HG03432 (cell line): ENCODE data around the gene STARD13.
A peak's percentile ranks its signal among the peaks of the same experiment; 100 is the strongest.

Experiments
- ATAC-seq: cut with Tn5 transposase; IDR thresholded peaks from one replicate; pipeline ENCODE4 v1.9.1; 2021; ENCODE audit warnings: mild to moderate bottlenecking, moderate library complexity; ENCODE audit not compliant: unreplicated experiment

The STARD13 gene

DNA sequence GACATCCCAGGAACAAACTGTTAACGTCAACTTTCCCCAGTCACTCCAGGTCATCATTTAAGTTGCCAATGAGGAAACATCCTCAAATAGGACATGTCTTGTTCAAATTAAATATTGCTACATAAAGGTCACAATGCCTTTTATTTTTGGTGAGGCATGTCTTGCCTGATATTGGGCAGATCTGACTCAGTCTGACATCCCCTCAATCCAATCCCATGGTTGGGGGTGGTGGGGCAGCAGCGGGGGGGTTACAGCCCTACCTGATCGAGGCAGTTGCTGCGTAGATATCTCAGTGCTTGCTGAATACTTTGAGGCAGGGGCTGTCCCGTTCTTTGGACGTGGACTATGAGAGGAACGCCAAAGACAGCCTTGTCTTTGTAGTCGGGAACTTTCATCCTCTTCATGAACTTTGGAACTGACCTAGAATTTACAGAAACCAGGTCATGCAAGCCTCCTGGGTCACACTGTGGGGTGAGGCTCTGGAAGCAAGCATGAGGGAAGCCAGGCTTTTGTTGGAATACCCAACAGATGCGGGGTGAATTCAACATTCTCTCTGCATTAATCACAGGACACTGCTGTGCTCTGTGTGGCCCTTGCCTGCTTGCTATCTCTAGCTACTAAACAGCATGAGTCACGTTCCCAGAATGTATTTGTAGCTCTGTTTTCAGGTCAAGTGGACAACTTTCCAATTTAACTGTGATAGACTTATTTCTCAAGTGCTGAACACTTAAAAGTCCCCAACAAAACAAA, 159.6 kb downstream of the STARD13 start:
- ATAC-seq: no peak

DNA sequence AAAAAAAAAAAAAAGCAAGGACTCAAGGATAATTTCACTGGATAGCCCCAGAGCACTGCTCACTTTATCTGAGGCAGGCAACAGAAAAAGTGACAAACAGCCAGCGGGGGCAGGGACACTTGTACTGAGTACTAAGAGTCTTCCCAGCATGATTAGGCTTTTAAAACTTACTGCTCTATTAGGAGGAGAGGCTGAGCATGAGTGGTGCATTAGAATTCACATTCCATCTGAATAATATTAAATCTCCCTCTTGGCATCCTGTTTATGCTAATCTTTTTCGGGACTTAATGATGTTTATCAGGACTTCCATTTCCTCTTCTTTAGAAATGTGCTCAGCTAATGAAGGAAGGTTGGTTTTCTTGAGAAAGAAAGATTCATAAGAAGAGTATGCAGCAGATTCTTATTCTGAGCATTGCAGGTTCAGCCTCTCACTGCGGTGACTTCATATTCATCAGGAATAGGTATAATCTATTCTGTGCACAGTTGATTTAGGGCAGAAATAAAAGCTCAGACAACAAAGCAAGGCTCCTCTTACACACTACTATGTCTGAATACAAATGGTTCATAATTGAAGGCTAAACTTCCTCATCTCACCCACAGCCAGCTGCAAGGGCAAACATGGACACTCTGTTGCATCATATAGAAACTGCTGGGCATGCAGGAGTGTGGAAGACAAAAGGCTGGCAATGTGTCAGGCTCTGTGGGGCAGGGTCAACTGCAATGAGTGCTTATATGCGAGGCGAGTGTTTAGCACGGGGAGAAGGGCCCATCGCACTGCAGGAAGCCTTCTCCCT, 162.3 kb downstream of the STARD13 start:
- ATAC-seq: no peak

DNA sequence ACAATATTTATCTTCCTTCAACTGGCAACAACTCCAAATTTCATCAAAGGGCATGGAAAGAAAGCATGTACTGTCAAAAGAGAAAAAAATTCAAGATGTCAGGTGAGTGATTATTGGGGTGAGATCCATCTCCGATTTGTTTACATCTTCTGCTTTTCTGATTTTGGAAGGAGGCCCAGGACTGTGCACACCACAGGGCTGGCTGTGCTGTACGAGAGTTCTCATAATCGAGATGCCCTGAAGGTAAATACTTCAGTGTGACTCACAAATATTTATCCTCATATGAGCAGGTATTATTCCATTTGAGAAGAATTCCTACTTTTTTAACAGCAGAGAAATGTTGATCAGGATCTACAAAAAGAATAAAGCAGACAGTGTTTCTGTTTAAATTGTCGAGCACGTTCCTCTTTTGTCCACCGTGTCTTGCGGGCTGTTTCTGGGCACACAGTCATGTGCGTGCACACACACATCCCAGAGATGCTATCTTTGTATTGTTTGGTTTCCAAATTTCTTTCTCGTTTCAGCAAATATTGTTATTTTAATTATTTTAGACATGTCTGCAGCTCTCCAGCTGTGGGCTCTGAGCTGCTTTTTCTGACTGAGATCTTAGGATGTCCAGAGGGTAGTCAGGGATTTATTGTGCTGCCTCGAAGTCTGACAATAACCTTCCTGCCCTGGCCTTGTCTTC, 165.6 kb downstream of the STARD13 start:
- ATAC-seq: no peak

DNA sequence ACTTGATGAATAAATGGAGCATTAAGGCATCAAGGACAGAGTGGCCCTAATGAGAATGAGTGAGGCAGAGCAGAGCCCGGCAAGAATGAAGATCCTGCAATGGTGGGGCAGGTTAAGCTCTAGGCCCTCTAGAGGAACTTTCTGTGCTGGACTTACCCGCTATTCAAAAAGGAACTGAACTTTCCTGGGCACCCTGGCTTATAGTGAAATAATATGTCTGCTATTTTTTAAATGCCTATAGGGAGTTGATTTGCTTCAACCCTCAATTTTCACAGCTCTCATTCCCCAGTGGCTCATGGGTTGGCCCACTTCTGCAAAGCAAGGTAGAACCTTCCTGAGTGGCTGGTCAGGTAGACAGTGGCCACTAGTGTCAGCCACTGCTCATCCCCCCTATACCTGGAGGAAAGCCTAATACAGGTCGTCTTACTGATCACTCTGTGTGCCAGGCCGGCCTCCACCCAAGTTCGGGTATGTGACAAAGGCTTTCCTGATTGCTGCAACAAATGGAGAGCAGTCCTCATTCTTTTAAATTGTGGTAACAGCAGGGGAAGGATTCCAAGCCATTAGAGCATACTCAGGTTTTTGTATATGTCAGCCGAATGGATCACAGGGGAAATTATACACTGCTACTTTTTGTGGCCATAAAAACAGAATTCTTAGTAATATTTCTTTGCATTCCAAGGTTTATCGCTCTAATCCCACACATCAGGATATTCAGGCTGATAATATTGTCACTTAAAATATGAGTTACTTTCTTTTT, 166.4 kb downstream of the STARD13 start:
- no peak for ATAC-seq

DNA sequence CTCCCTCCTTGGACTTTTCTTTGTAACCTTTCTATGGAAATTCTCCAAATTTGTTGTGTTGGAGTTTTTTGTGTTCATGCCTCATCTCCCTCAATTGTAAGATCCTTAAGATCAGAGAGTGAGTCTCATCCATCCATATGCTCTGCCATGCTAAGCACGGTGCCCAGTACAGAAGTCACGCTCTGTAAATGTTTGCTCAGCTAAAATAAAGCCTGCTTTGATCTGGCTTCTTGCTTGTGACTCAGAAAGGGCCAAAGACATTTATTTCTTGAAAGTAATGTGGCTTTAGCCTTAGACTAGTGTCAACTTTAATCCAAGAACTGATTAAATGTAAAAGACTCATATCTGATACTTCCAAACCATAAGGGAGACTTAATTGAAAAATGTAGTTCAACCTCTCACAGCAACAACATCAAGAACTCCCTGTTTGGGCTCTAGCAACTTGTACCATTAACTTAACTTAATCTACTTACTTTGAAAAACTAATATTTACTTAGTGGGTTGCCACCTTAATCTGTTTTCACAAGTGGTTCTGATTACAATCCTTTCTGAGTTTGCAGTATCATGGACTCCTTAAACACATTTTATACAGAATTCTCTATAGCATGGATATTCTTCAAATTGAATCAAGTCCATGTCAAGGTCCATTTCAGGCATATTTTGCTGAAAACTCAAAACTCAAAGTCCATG, 169.1 kb downstream of the STARD13 start:
- ATAC-seq: no peak

DNA sequence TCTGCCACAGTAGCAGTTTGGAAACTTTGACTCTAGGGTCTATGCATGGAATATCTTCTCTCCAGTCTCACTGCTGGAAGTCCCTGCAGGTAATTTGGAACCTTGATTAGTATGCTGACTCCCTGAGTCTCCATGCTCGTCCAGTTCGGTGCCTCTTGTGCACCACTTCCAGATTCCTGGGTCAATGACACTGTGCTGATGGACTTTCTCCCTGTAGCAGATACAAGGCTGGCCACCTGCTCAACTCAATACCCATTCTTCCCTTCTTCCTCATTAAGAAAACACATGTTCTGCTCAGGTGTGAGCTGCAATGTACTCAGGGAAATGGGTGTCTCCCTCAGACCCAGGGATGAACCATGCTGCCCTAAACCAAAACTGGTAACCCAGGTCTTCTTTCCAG, 170.3 kb downstream of the STARD13 start:
- no peak for ATAC-seq

DNA sequence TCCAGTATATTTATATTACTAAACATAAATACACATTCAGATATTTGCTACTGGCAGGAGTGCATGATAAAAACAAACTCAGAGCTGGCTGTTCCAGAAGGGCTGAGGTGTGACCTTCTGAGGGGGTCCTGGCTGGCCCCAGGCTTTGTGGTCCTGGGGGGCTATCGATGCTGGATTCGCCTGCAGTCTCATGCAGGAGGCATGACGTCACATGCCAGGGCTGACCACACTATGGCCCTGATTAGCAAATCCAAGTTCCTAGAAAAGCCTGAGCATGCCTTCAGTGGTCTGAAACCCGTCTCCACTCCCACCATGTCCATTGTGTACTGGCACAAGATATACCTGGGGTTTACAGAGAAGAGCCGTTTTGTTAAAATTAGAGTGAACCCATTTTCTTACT, 171.4 kb downstream of the STARD13 start:
- no peak for ATAC-seq

DNA sequence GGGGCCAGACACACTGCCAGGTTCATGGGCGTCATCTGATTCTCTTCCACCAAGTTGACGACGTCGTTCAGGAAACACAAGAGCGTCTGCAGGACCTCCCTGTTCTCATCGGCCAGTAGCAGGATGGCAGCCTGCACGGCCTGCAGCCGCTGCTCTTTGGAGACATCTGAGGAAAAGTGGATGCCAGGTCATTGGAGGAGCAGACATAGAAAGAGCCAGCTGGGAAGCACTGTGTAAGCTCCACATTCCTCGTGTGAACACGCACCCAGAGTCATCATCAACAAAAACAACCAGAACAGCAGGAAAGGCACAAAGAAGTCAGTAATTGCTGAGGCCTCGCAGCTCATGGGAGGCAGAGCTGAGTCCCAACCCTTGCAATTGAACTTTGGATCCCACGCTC, 172.8 kb downstream of the STARD13 start:
- ATAC-seq: no peak

DNA sequence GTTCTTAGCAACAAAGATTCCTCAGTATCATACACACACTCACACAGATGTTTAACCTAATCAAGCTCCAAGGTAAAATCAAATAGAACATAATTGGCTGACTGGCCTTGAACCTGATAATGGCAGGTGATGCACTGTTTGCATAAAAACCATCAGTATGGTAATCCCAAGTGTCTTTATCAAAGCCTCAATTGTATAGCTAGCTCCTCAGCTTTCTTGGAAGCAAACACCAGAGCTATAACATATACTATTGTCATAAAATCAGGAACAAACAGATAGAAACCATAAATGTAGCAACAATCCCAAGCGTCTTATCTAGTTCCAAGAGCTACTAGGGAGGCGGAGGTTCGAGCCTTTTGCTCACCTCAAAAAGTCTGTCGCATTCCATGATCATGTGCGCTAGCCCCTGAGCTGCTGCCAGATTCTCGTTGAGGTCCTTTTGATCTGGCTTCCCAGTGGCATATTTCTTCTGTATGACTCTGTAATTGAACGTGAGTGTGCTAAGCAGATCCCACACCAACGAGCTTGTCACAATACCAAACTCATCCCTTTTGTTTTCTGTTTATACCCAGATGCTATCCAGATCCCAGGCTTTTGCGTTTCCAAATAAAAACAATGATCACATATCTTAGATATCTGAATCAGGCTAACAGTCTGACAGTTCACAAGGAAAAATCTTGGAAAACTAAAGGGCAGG, 174.0 kb downstream of the STARD13 start:
- ATAC-seq: no peak

DNA sequence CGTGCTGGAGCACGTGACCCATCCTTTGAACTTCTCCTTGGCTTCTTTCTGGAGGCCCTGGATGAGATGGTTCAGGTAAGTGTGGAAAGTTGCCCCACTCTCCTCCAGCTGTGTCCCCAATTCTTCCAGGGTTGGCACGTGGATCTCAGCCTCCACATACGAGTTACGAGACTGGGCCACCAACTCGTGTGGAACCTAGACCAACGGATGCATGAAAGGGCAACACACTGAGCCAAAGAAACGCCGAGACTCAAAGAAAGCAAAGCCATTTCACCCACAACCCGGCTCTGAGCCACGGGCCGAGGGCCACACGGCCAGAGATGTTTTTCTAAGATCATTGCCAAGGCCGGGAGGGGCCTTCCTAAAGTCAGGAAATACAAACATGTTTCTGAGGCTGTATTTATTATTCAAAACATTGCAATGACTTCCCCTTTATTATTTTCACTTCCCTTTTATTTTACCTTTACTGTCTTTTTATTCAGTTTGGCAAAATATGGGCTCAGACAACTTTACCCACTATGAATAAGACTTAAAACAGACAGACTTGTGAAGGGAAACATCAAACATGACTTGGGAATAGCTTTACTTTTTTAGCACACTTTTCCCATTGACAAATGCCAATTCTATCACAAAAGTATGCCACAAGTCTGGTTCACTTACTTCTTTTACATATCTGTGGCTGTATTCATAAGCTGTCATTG, 174.7 kb downstream of the STARD13 start:
- ATAC-seq: peak; percentile 34

DNA sequence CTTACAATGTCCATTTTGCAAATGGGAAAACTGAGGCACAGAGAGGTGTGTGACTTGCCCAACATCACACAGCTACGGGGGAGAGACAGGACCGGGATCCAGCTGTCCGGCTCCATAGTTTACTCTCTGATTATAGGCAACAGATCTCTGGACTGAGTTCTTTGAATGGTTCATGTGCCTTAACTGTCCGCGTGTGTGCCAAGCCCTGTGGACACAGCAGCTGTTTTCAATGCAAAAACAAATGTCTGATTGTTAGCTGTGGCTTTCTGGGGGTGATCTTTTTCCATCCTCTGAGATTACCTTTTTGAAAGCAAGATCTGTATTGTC, 175.2 kb downstream of the STARD13 start:
- no peak for ATAC-seq

DNA sequence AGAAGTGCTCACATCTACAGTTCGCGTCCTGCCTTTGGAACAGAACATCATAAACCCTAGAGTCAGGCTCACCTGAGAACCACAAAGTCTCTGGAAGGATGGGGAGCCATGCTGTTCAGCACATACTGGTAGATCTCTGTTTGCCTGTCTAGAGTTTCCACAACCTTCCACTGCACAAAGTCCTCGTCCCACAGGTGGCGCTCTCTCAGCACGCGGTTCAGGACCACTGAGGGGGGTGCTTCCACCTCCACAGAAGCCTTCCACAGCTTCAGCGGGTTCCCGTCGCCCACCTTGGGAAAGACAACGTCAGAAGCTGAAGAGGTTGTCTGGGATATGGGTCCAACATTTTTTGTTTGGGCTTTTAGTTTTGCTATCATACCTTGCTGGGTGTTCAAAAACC, 175.8 kb downstream of the STARD13 start:
- ATAC-seq: peak; percentile 27

DNA sequence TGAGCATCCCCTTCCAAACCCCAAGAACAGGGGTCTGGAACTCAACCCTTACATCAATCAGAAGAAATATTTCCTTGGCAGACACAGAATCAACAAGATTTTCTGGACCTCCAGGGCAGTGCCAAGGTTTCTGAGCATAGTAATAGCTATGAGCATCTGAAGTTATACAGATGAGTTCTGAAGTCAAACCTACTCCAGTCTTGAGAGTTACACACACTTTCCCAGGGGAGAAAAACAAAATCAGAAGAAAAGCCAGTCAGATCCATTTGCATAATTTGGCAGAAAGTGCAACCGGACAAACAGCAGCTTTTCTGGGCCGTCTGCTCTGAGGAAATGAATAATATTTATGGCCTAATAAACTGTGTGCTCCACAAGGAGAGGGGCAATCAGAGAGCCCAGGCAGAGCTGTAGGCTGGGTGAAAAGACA, 176.3 kb downstream of the STARD13 start:
- peak; percentile 43 for ATAC-seq

DNA sequence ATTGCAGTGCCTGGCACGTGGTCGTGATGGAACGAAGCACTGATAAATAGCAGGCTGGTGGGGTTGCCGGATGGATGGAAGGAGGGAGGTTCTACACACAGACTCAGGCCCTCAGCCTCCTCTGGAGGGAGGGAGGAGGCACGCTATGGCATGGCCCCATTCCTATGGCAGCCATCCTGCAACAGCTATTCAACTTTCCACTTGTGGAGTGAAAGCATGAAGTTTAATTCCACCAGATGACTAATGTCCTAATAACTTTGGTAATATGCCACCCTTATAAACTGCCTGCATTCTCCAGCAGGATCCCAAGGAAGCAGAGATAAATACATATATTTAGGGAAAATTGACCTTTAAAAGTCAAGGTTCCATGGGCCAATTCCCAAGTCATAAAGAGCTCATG, 176.9 kb downstream of the STARD13 start:
- ATAC-seq: no peak

DNA sequence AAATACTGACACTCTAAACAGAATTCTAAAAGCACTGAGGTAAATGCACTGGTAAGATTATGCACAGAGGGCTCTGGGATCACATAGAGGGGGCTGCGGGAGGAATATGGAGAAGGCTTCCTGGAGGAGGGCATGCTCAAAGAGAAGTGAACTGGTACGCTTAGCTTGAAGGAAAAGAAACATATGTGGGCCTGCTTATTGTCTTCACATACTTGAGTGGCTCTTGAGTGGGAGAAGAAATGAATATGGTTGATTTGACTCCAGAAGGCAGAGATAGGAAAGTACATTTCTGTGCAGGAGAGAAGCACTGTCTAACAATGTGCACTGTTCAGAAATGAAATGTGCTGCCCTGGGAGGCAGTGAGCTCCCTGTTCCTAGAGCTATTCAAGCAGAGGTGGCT, 178.2 kb downstream of the STARD13 start:
- no peak for ATAC-seq

DNA sequence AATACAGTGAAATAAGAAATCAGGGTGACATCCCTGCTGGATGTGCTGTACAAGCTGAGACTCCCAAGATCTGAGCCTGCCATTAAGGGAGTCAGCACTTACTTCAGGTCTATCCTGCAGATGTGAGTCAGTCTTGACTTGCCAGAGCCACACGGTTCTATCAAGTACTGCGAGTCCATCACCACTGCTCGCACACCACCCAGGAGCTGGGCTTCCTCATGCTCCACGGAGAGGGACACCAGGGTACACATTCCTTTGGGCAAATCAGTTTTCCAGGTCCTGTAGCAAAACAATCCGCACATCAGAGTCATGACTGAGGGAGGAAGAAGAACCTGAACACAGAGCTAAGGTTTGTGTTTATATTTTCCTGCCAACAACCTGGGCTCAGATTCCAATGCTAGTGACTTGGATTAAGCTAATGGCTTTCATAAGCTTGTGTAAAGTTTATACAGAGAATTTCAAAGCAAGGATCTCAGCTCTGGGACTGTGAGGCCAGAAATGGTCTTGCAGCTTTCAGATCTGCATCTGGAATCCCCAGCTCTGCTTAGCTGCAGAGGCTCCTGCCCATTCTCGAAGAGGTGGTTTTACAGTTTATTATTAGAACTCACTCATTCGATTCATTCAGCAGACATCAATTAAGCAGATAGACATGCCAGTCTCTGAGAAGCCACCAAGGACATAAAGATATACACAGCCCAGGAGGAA, 178.7 kb downstream of the STARD13 start:
- ATAC-seq: peak; percentile 49

DNA sequence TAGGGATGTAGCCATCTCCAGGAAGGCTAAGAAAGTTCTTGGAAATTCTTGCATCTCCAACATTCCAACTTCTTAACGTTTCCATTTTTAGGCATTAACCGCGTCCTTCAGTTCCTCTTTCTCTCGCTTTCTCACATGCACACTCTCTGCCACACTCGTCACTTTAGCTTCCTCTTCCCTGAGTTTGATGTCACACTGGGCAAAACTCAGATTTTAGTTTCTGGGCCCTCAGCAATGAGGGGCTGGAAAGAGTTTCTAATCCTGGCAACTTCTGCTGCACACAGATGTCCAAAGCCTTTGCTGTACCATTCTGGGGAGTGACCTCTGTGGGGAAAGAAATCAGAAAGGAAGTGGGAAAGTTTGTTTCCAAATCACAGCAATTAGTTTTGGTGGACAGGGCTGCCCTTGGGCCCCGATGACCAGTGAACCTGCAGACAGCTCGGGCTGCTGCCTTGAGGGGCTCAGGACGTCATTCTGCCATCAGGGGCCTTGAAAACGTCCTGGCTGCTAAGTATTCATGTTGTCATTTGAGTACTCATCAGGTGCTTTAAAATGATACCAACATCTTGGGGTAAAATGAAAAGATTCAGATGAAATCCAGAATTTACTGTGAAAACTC, 180.1 kb downstream of the STARD13 start:
- no peak for ATAC-seq

DNA sequence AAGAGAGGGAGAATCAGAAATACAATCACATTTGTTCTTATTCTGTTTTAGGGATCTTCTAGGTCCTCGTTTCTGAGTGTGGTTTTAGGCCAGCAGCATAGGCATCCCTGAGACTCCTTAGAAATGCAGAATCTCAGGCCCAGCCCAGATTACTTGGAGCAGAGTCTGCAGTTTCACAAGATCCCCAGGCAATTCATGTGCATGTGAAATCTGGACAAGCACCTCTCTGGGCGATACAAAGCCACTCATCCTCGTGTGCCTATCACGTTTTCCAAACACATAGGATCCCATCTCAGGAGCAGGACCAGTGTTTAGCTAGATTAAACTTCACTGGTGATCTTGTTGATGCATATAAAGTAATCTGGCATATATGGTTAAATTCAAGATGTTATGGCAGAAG, 182.1 kb downstream of the STARD13 start:
- no peak for ATAC-seq
